ENCODE data around the gene GPR158.

Gene GPR158

DNA sequence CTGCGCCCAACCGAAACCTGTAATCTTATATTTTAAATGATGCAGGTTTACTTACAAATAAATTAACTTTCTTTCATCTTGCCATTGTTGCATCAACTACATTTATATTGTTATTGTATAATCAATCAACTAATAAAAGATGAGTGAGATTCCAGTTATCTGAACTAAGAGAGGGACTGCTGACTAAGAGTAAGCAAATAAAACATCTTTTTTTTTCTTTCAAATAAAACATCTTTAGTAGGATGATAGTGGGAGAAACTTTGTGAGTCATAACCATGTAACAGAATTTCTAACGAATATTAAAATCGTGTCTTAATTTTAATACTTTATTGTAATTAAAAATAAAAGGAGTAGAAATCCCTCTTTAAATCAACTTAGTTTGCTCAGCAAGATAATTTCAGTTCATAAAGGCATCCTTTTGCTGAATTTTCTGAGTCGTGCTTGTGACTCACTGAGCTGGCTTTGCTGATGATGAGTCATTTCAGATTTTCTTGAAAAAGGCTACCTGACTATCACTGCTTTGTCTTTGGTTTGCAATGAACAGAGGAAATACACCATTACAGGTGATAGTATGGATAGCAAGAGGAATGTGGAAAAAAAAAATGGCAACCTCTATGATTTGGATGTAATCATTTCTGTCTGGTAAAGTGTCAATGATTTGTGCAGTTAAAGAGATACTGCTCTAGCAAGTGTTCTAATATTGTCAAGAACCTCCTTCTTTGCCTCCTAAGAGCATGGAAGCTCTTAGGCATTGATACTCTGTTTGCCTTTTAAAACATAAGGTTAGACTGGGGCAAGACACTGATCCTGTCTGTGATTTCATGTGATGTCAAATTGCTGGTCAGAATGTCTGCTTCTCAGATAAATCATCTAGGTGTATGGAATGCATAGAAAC lies 119.5 kb downstream of the GPR158 start:
- TF ChIP-seq, protein P1, sequence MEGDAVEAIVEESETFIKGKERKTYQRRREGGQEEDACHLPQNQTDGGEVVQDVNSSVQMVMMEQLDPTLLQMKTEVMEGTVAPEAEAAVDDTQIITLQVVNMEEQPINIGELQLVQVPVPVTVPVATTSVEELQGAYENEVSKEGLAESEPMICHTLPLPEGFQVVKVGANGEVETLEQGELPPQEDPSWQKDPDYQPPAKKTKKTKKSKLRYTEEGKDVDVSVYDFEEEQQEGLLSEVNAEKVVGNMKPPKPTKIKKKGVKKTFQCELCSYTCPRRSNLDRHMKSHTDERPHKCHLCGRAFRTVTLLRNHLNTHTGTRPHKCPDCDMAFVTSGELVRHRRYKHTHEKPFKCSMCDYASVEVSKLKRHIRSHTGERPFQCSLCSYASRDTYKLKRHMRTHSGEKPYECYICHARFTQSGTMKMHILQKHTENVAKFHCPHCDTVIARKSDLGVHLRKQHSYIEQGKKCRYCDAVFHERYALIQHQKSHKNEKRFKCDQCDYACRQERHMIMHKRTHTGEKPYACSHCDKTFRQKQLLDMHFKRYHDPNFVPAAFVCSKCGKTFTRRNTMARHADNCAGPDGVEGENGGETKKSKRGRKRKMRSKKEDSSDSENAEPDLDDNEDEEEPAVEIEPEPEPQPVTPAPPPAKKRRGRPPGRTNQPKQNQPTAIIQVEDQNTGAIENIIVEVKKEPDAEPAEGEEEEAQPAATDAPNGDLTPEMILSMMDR (IDR thresholded peaks at IDR 0.05; ENCODE audit: low read depth, low read length) = no peak
- DNase-seq (ENCODE audit: low read depth, low spot score) = peak; percentile 67
- no peak overlapping the region for H3K4me3 ChIP-seq (ENCODE audit: low read depth, low read length)
- in situ Hi-C loops (cut with HindIII; ENCODE audit: low sequenced_read_pairs) = no loop called here

DNA sequence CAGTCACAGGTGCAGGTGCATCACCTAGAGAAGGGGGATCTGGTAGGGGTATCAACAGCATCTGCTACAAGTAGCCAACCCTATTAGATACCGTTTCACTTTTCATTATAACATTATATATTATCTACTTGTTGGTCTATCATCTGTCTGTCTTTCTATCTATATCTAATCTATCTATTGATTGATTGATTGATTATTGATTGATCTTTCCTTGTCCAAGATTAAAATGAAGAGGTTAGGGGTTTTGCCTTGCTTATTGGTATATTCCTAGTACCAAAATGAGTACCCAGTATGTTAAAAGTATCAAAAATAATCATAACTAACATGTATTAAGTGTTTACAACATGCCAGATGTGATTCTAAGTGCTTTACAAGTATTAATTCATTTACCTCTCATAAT lies 121.5 kb downstream of the GPR158 start:
- TF ChIP-seq, protein P1 (IDR thresholded peaks at IDR 0.05; ENCODE audit: low read depth, low read length) = no peak
- no peak overlapping the region for H3K4me3 ChIP-seq (ENCODE audit: low read depth, low read length)
- no peak for DNase-seq (ENCODE audit: low read depth, low spot score)
- in situ Hi-C loops (cut with HindIII; ENCODE audit: low sequenced_read_pairs) = no loop called here

DNA sequence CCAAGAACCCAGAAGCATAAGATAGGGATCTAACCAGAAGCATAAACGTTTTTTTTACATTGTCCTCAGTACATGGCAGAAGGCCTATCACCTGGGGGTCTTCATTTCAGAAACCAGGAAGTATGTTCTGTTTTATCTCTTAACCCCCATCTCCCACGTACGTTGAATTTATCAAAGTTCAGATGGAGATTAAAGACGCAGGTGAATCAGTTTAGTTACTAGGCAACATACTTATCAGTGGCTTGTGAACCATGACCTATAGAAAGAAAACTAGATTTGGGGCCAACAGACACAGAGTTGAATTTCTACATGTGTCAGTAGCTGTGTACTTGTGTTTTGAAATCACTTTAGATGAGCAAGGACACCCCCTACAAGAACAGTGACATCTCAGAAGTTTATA lies 122.7 kb downstream of the GPR158 start:
- TF ChIP-seq, protein P1 (IDR thresholded peaks at IDR 0.05; ENCODE audit: low read depth, low read length) = no peak
- DNase-seq (ENCODE audit: low read depth, low spot score) = no peak
- in situ Hi-C loops (cut with HindIII; ENCODE audit: low sequenced_read_pairs) = no loop called here
- no peak overlapping the region for H3K4me3 ChIP-seq (ENCODE audit: low read depth, low read length)

DNA sequence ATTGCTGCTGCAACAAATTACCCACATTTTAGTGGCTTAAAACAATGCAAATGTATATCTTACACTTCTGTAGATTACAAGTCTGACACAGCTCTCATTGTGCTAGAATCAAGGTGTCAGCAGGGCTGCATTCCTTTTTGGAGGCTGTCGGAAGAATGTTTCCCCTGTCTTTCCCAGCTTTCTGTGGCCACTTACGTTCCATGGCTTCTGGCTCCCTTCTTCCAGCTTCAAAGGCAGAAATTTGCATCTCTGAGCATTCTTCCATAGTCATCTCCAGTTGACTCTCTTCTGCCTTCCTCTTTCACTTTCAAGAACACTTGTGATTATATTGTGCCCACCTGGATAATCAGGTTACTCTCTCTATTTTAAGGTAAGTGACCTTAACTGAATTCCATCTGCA lies 125.3 kb downstream of the GPR158 start:
- TF ChIP-seq, protein P1 (IDR thresholded peaks at IDR 0.05; ENCODE audit: low read depth, low read length) = no peak
- in situ Hi-C loops (cut with HindIII; ENCODE audit: low sequenced_read_pairs) = no loop called here
- no peak overlapping the region for H3K4me3 ChIP-seq (ENCODE audit: low read depth, low read length)
- DNase-seq (ENCODE audit: low read depth, low spot score) = no peak

DNA sequence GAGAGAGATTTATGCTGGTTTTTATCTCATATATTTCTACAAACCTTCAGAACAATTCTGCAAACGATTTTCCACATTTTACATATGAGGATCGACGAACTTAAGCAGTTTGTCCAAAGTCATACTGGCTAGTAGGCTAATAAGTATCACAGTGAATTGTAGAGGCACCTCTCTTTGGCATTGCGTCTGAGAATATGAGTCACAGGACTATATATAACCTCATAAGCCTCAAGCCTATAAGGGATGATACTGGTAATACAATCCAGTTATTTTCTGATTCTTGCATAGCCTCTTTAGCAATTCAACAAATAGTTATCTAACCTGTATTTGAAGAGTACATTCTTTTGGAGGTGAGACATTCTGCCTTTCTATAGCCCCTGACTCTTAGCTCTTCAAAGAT lies 129.8 kb downstream of the GPR158 start:
- H3K4me3 ChIP-seq (ENCODE audit: low read depth, low read length) = no peak overlapping the region
- in situ Hi-C loops (cut with HindIII; ENCODE audit: low sequenced_read_pairs) = no loop called here
- DNase-seq (ENCODE audit: low read depth, low spot score) = no peak
- TF ChIP-seq, protein P1 (IDR thresholded peaks at IDR 0.05; ENCODE audit: low read depth, low read length) = no peak

DNA sequence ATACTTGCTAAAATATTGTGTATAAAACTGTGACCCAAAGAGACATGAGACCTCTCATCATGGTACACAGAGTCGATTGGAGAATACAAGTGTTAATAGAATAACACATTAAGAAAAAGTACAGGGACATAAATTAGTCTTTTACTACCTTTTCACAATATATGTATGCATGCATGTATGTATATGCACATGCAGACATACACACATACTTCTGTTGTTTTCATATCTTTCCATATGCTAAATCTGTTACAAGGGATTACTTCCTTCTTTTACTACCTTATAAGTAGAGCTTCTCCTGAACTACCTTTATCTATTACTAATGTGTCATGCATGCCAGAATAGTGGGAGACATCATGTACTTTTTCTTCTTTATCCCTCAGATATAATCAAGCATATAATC lies 131.6 kb downstream of the GPR158 start:
- in situ Hi-C loops (cut with HindIII; ENCODE audit: low sequenced_read_pairs) = no loop called here
- DNase-seq (ENCODE audit: low read depth, low spot score) = no peak
- H3K4me3 ChIP-seq (ENCODE audit: low read depth, low read length) = no peak overlapping the region
- TF ChIP-seq, protein P1 (IDR thresholded peaks at IDR 0.05; ENCODE audit: low read depth, low read length) = no peak
